K562 (cell line): Measurements from ENCODE around the gene DGKB. TPM values are rescaled to one million over a fixed set of nuclear protein-coding genes. Genes with fewer than 3 reads are reported as not detected.

Experiments
- CEBPB ChIP-seq: fragments of 450-650 bp; IDR thresholded peaks from 2 replicates; pipeline ENCODE4 v1.6.1; 2016; ENCODE audit warnings: missing genetic modification characterization, missing compliant biosample characterization
- ELF4 ChIP-seq: fragments of 450-650 bp; formaldehyde crosslinking; IDR thresholded peaks from 2 replicates; pipeline ENCODE4 v1.4.0; 2022; ENCODE audit warnings: missing genetic modification characterization
- MTA2 ChIP-seq: fragments of 450-650 bp; IDR thresholded peaks from 2 replicates; pipeline ENCODE4 v1.6.1; 2016; ENCODE audit warnings: low read depth
- PHTF2 ChIP-seq: fragments of 250-450 bp; sonication (Bioruptor Pico); IDR thresholded peaks from 2 replicates; pipeline ENCODE4 v1.5.0; 2021; ENCODE audit warnings: mild to moderate bottlenecking
- POLR3A ChIP-seq: IDR thresholded peaks from 2 replicates; pipeline ENCODE4 v1.6.1; 2011; ENCODE audit warnings: borderline replicate concordance, mild to moderate bottlenecking, moderate library complexity; ENCODE audit not compliant: insufficient read length, insufficient read depth; ENCODE audit errors: extremely low read depth
- U2AF1 ChIP-seq: fragments of 200-400 bp; formaldehyde crosslinking; optimal IDR thresholded peaks from 2 replicates; pipeline ENCODE3; 2017; ENCODE audit warnings: mild to moderate bottlenecking, low read depth, low read length, moderate library complexity
- polyA plus RNA-seq, 8 experiments: library from polyadenylated mRNA; depleted of rRNA in 4 of 8; stranded (reverse) in 5 of 8; unstranded in 3 of 8; fragments of >200 nt; fragmentation: Nextera tagmentation in 2 of 8; fragmentation: Illumina TruSeq in 1 of 8; extraction: Ambion mirVana in 2 of 8; extraction: Trizol in 1 of 8; gene quantifications; 2 replicates each; pipeline versions ENCODE4 v1.2.1 to v1.2.3, GENCODE V29; 2011 to 2014; ENCODE audit warnings: inconsistent platforms in 1 of 8, missing spikeins in 1 of 8
- total RNA-seq, 7 experiments: library from RNA; depleted of rRNA in 6 of 7; stranded (reverse); fragments of >200 nt in 6 of 7; fragmentation: Illumina TruSeq in 2 of 7; extraction: Trizol in 2 of 7; gene quantifications; 2 replicates each; pipeline versions ENCODE4 v1.2.1 to v1.2.3, GENCODE V29; 2011 to 2021; ENCODE audit warnings: low replicate concordance in 1 of 7
- TF ChIP-seq, protein P1 (sequence below): fragments of 450-650 bp; IDR thresholded peaks from 2 replicates; pipeline ENCODE4 v1.6.1; 2018; ENCODE audit not compliant: partially characterized antibody
- TF ChIP-seq, protein P2 (sequence below): sonication (generic); formaldehyde crosslinking; IDR thresholded peaks from 2 replicates; pipeline ENCODE4 v1.8.0; 2023; ENCODE audit warnings: mild to moderate bottlenecking, missing genetic modification reagents

Gene DGKB
- total and polyA plus RNA-seq, 9 of the 15 experiments (the other 6 are each of a cell fraction or from before 2014, with no cell fraction given), result 0.01 TPM; not detected in 8

DNA sequence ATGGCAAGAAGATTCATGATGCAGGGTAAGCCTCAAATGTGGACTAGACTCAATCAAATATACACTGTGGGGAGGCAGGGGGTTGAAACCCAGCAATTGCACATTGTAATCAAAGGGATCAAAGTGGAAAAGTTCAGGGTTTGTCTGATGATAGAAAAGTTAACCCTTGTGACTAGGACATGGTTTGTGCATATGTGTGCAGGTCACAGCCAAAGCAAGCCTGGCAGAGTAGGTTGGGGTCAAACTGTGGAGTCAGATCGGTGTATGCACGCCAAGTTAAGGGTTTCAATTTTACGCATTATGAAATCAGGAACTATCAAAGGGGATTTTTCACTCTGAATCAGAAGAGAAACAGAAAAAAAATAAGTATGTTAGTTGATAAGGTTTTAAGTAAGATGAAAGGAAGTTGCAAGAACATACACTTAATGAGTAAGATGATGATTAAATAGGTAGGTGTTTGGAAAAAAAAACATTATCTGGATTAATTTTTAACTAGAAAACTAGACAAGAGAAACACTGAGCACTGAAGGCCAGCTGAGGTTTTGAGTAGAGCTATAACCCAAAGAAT lies 188.3 kb downstream of the DGKB start (continued):
- TF ChIP-seq, protein P1, sequence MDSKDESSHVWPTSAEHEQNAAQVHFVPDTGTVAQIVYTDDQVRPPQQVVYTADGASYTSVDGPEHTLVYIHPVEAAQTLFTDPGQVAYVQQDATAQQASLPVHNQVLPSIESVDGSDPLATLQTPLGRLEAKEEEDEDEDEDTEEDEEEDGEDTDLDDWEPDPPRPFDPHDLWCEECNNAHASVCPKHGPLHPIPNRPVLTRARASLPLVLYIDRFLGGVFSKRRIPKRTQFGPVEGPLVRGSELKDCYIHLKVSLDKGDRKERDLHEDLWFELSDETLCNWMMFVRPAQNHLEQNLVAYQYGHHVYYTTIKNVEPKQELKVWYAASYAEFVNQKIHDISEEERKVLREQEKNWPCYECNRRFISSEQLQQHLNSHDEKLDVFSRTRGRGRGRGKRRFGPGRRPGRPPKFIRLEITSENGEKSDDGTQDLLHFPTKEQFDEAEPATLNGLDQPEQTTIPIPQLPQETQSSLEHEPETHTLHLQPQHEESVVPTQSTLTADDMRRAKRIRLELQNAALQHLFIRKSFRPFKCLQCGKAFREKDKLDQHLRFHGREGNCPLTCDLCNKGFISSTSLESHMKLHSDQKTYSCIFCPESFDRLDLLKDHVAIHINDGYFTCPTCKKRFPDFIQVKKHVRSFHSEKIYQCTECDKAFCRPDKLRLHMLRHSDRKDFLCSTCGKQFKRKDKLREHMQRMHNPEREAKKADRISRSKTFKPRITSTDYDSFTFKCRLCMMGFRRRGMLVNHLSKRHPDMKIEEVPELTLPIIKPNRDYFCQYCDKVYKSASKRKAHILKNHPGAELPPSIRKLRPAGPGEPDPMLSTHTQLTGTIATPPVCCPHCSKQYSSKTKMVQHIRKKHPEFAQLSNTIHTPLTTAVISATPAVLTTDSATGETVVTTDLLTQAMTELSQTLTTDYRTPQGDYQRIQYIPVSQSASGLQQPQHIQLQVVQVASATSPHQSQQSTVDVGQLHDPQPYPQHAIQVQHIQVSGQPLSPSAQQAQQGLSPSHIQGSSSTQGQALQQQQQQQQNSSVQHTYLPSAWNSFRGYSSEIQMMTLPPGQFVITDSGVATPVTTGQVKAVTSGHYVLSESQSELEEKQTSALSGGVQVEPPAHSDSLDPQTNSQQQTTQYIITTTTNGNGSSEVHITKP, result no peak
- TF ChIP-seq MTA2, result no peak
- no peak for TF ChIP-seq ELF4 (CRISPR knock-in tag)
- TF ChIP-seq PHTF2 (CRISPR knock-in tag), result no peak
- TF ChIP-seq, protein P2, sequence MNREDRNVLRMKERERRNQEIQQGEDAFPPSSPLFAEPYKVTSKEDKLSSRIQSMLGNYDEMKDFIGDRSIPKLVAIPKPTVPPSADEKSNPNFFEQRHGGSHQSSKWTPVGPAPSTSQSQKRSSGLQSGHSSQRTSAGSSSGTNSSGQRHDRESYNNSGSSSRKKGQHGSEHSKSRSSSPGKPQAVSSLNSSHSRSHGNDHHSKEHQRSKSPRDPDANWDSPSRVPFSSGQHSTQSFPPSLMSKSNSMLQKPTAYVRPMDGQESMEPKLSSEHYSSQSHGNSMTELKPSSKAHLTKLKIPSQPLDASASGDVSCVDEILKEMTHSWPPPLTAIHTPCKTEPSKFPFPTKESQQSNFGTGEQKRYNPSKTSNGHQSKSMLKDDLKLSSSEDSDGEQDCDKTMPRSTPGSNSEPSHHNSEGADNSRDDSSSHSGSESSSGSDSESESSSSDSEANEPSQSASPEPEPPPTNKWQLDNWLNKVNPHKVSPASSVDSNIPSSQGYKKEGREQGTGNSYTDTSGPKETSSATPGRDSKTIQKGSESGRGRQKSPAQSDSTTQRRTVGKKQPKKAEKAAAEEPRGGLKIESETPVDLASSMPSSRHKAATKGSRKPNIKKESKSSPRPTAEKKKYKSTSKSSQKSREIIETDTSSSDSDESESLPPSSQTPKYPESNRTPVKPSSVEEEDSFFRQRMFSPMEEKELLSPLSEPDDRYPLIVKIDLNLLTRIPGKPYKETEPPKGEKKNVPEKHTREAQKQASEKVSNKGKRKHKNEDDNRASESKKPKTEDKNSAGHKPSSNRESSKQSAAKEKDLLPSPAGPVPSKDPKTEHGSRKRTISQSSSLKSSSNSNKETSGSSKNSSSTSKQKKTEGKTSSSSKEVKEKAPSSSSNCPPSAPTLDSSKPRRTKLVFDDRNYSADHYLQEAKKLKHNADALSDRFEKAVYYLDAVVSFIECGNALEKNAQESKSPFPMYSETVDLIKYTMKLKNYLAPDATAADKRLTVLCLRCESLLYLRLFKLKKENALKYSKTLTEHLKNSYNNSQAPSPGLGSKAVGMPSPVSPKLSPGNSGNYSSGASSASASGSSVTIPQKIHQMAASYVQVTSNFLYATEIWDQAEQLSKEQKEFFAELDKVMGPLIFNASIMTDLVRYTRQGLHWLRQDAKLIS (CRISPR knock-in tag), result no peak
- TF ChIP-seq CEBPB, result no peak
- no peak for TF ChIP-seq U2AF1
- no peak for TF ChIP-seq POLR3A
